GM19468 (cell line): Measurements from ENCODE around the gene MVB12B.

ENCODE experiments used
- ATAC-seq: cut with Tn5 transposase; IDR thresholded peaks from one replicate; pipeline ENCODE4 v1.9.1; 2021; ENCODE audit warnings: mild to moderate bottlenecking, moderate library complexity, moderate number of reproducible peaks; ENCODE audit not compliant: unreplicated experiment; ENCODE audit errors: extremely low read depth

MVB12B gene

DNA sequence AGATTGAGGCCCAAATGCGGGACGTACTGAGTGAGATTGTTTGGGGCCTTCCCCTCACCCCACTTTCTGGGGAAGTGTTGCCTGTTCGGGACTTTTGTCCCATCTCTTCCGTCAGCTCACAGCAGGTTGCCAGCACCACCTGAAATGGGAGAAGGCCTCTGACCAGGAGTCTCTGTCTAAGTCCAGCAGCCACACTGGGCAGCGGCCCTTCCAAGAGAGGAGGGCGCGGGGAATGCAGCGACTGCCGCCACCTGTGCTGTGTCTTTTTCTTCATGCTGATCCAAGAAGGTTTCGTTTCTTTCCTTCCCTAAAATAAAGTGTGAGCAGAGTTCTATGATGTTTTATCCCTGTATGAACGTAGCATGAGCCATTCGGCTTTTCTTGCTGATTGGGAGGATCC is 152.9 kb downstream of the MVB12B start:
- no peak for ATAC-seq

DNA sequence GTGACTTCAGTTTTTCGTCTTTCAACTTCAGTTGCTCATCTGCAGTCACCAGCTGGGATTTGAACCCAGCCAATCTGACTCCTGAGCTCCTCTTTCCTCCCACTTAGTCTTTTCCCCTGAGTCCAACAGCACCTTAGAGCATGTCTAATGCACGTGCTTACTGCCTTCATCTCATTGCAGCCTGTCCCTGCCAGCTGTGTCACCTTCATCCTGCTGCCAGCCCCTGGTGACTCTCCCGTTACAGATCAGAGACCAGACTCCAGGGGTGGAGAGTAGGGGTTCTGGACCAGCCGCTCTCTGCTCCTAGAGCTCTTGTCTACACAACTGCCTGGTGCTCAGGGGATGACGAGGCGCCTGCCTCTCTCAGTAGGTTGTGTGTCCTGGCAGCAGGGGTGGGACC is 154.2 kb downstream of the MVB12B start:
- no peak for ATAC-seq

DNA sequence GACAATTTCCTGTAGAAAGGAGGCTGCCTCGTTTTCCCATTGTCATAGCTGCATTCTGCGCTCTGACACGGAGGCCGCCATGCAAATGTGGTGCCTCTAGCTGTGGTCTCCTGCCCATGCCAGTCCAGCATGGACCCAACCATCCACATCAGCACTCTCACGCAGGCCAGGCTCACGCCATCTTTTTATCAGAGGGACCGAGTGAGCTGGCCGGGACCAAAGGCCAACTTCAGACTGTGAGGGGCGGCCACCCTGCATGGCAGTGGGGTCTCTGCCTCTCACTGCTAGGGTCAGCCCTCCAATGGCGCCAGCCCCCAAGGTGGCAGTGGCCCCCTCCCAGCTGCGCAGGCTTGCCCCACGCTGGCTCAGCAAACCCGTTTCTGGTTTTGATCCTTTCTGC is 155.2 kb downstream of the MVB12B start:
- ATAC-seq: no peak

DNA sequence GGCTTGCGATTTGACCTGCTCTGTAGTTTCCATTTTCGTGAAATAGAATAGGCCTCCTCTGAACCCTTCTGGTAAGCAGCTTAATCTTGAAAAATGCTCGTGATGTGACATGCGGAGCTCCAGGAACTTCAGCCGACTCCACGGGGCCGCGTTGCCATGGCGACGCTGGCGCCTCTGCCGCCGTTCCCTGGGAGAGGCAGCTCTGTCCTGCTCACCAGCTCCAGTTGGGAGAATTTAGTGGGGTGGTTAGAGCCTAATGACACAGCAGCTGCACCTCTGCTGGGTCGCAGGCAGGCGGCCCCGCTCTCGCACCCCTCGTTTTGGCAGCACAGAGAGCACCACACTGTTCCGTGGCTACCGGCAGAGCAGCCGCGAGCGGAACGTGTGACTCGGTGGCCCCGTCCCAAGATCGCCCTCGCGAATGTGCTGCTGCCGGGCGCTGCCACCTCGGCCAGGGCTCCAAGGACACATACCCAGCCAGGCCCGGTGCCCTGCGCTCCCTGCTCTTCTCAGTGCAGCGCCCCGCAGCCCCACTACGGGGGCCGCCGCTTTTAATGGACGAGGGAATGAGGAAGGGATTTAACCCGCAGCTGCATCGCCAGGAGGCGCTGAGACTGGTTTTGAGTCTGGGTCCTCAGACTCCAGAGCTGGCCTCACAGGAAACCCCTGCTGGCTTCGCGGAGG is 155.9 kb downstream of the MVB12B start:
- no peak for ATAC-seq

GRCh38 chr9:126483468-126484073 is 156.9 kb downstream of the MVB12B start:
- ATAC-seq: no peak

DNA sequence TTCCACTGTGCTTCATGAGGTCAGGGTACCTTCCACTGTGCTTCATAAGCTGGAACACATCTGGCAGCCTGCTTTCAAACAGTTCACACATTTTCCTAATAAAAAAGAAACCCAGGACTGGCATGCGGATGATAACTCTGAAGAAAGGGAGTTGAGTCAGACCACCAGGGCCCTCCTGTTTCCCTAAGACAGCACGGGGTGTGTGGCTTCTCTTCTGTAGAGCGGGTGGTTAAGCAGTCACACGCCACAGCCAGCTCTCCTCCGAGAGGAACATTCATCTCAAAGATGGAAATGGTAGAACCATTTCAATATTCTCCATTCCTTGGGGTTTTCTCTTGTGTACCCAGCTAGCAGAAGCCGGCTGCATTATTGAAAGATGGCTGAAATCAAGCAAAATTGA is 159.0 kb downstream of the MVB12B start:
- ATAC-seq: no peak

DNA sequence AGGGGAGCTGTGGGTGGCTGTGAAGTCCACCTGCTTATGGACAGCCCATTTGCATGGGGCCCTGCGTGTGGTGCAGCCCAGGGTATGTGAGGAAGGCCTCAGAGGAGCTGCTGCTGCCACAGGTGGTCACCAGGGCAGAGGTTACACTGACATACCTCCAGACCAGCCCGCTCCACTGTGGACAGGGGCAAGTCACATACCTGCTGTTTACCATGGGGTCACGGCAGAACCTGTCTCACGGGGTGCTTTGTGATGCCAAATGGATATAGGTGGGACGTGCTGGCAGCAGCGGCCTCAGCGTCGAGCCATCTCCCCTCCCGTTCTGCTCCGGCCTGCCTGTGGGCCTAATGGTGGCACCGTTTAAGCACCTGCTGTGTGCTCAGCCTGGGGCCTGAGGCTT is 159.6 kb downstream of the MVB12B start:
- no peak for ATAC-seq

DNA sequence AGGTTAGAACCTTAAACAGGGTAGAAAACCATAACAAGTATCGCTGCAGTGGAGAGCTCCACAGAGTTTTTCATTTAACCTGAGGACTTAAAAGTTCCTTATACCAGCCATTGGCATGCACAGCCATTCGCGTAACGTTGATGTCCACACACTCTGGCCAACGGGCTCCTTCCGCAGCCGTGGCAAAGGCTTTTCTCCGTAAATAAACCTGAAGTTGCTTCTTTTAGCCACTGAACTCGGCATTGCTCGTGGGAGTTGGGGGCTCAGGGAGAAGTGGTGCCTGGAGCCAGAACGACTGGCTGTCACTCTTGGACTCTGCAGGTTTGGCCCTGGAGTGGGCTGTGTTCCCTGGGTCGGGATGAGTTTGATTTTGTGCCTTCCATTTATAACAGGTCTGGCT is 161.2 kb downstream of the MVB12B start:
- no peak for ATAC-seq

- ATAC-seq: no peak
Measured at GRCh38 chr9:126488310-126488709, 161.7 kb downstream of the MVB12B start.

GRCh38 chr9:126488881-126489404 is 162.3 kb downstream of the MVB12B start:
- no peak for ATAC-seq

DNA sequence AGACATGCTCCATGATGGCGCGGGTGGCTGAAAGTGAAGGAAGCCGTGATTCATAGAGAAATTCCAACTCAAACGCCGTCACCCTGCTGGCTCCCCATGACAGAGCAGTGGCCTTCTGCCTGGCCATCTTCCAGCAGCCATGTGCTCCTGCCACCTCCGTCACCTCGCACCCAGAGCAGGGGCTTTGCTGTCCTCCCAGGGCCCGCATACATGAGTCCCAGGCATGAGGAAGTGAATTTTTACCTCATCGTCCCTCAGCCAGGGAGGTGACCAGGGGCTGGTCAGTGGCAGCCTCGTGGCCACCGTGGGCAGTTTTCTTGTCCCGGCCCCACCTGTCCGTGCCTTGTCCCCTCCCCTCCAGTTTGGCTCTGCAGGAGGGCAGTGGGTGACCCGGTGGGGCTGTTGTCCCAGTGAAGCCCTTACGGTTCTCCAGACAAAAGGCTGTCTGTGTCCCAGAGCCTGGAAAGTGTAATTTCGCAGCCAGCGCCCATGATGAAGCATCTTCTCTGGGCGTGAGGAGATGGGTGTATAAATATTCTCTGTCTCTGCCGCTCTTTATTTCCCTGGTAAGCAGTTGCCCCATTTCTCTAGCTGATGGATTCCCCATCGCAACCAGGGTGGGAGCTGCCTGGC is 163.1 kb downstream of the MVB12B start:
- no peak for ATAC-seq

DNA sequence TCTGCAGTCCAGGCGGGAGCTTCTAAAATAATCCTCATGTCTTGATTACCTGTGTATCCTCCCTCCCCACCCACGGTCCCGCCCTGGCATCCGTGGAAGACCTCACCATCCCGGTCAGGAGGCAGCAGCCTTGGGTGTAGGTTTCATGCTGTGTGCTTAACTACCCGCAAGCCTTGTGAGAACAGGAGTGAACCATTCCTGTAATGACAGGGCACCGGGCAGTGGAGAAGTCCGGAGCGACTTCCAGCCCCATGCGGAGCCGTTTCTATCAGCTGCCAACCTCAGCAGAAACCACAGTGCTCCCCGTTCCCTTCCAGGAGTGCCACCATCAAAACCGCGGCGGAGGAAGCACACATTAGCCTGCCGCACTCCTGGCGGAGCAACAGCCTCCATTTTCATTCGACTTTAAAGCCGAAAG is 163.6 kb downstream of the MVB12B start:
- ATAC-seq: no peak

GRCh38 chr9:126490871-126491567 is 164.4 kb downstream of the MVB12B start:
- no peak for ATAC-seq

DNA sequence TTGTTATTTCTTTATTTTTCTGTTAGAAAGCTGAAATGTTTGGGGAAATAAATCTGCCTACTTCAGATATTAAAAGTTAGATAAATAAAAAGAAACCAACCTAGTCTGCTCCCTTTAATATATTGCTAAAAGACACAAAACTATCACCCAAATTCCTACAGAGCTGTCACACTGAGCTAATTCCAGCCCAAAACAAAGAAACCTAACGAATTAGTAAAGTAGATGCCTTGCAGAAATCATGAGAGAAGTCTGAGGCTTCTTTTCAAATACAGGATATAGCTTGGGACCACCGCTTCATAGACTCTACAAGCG is 164.9 kb downstream of the MVB12B start:
- no peak for ATAC-seq

DNA sequence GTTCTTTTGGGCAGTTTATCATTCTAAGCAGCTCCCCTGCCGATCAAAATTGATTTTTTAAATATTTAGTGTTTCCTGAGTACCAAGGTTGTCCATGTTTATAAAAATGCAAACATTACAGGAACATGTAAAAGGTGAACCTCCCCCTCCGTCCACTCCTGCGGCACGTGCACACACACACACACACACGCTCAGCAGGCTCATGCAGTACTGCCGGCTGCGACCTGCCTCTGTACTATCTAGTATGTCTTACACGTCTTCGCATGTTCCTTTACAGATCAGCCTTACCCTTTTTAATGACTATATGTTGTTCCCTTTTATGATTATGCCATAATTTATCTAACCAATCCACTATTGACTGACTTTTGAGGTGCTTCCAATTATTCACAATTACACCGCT is 165.3 kb downstream of the MVB12B start:
- ATAC-seq: no peak

- no peak for ATAC-seq
Measured at GRCh38 chr9:126494264-126494663, 167.6 kb downstream of the MVB12B start.

GRCh38 chr9:126494746-126495145 is 168.1 kb downstream of the MVB12B start:
- no peak for ATAC-seq

GRCh38 chr9:126495411-126496180 is 169.0 kb downstream of the MVB12B start:
- ATAC-seq: no peak

- no peak for ATAC-seq
Measured at GRCh38 chr9:126496181-126496576, 169.6 kb downstream of the MVB12B start.
